Body of pancreas (tissue), 4 donors: ENCODE data around the gene SIGLEC10. TPM values are rescaled to one million over a fixed set of nuclear protein-coding genes. Genes with fewer than 3 reads are reported as not detected.

ENCODE experiments used
- ATAC-seq: fragments of 150-250 bp; one replicate; pipeline ENCODE4 v1.9.1; 2016
- DNase-seq, 4 donors: peaks; one replicate each; pipeline ENCODE4 v3.0.0-alpha.2; 2019
- H3K27ac ChIP-seq, 4 donors: fragments of 200-600 bp; sonication (generic); 1 replicate in 3 of 4; 2 replicates in 1 of 4; pipeline versions ENCODE4 v1.5.1 to v1.6.1; 2016 to 2019; ENCODE audit warnings: mild to moderate bottlenecking in 1 of 4, mixed read lengths in 1 of 4, moderate library complexity in 1 of 4
- H3K27me3 ChIP-seq, 2 donors: fragments of 200-600 bp; sonication (generic); one replicate each; pipeline ENCODE4 v1.6.0; 2016; ENCODE audit warnings: mild to moderate bottlenecking in 1 of 2
- H3K36me3 ChIP-seq, 2 donors: fragments of 200-600 bp; sonication (generic); replicated peaks in 1 of 2; 2 replicates each; pipeline ENCODE4 v1.5.1; 2016; ENCODE audit warnings: low read depth in 2 of 2; ENCODE audit not compliant: insufficient read depth in 1 of 2
- H3K4me1 ChIP-seq: fragments of 200-600 bp; sonication (generic); one replicate; pipeline ENCODE4 v1.6.0; 2016
- H3K4me3 ChIP-seq, 2 donors: fragments of 200-600 bp; sonication (generic); 1 replicate in 1 of 2; 2 replicates in 1 of 2; pipeline ENCODE4 v1.5.1; 2016 to 2019
- H3K9me3 ChIP-seq, 3 donors: fragments of 200-600 bp; sonication (generic); 1 replicate in 2 of 3; 2 replicates in 1 of 3; pipeline ENCODE4 v1.5.1; 2016
- CTCF ChIP-seq, 7 experiments: fragments of 450-650 bp in 4 of 7; fragments of 200-600 bp in 3 of 7; sonication (generic) in 3 of 7; IDR thresholded peaks; one replicate each; pipeline ENCODE4 v1.5.1; 2016 to 2019; ENCODE audit warnings: antibody characterized with exemption in 7 of 7
- POLR2A ChIP-seq, 3 donors: fragments of 450-650 bp; IDR thresholded peaks; one replicate each; pipeline ENCODE4 v1.6.1; 2016; ENCODE audit warnings: antibody characterized with exemption in 3 of 3, mild to moderate bottlenecking in 2 of 3
- WGBS, 2 donors: methylation state at CpG; one replicate each; pipeline ENCODE4 v1.1.5; 2017; 5-methylcytosine and 5-hydroxymethylcytosine counted together
- intact Hi-C: fragments of 100-400 bp; cut with DNase I; formaldehyde crosslinking; loops from one replicate; pipeline ENCODE4 v1.15.1; 2023
- total RNA-seq, 2 donors: library from RNA; depleted of rRNA; stranded (reverse); fragments of >200 nt; gene quantifications; one replicate each; pipeline ENCODE4 v1.1.0, GENCODE V29; 2016

The SIGLEC10 gene
- total RNA-seq, 2 donors from 2014 or later = 2.0 to 3.9 TPM

- Histone ChIP-seq H3K4me3 (no peak overlapping the region), H3K4me1 (peaks cover 10% of the 10 kb centered on the region), H3K27ac (peak overlapping the region in 3 of 4 donors; percentile 59 to 63 (median 60)), H3K9me3 (no peaks in the 10 kb centered on the region), H3K36me3 (no peaks in the 10 kb centered on the region), H3K27me3 (no peaks in the 10 kb centered on the region)
- no peak for TF ChIP-seq POLR2A (IDR thresholded peaks at IDR 0.05)
- TF ChIP-seq CTCF (IDR thresholded peaks at IDR 0.05) = peak in 1 of 7 experiments; percentile 15
- peak; percentile 100 for ATAC-seq
- 2 to 8% methylated on average over 15 to 45 of the region's 45 CpGs for whole genome bisulfite sequencing, 2 donors
- intact Hi-C loops = loop anchor here (10.0 kb wide), 1 partner anchor 49 kb away; the partner anchor contains the start of gene VSIG10L
- peak; percentile 91 to 97 (median 95) for DNase-seq
Observed at GRCh38 chr19:51394050-51394836, 23.2 kb downstream of the SIGLEC10 start.

GRCh38 chr19:51392701-51393100 lies 24.7 kb downstream of the SIGLEC10 start:
- Histone ChIP-seq H3K27ac (no peak overlapping the region), H3K27me3 (no peaks in the 10 kb centered on the region), H3K4me1 (peaks cover 10% of the 10 kb centered on the region), H3K4me3 (no peak overlapping the region), H3K9me3 (no peaks in the 10 kb centered on the region), H3K36me3 (no peaks in the 10 kb centered on the region)
- WGBS, 2 donors = 68 to 77% methylated on average over 1 of the region's 1 CpG
- TF ChIP-seq CTCF (IDR thresholded peaks at IDR 0.05) (no peak), POLR2A (IDR thresholded peaks at IDR 0.05) (no peak)
- no peak for DNase-seq
- intact Hi-C loops = loop anchor here (10.0 kb wide), 1 partner anchor 48 kb away; the partner anchor contains the start of gene VSIG10L
- ATAC-seq = no peak

DNA sequence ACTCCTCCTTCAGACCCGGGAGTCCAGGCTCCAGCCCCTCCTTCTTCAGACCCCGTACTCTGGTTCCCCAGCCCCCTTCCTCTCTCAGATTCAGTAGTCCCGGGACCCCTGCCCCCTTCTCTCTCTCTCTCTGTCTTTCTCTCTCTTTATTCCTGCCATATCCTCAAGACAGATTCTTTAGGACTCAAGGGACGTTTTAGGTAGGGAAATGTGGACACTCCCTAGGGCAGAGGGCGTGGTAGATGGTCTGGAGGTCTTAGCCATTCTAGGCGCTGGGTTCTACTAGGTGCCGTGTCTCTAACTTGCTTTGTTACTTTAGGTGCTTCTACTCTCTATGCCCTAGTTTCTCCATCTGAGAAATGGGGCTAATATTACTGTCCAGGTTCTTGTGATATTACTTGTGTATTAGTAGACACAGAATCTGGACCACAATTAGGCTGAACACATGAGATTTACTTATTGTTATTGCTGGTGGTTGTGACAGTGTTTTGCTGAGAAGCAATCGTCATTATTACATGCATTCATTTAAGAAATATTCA lies 26.3 kb downstream of the SIGLEC10 start:
- ATAC-seq (no peak), DNase-seq (no peak)
- H3K9me3 ChIP-seq = no peaks in the 10 kb centered on the region
- no peaks in the 10 kb centered on the region for H3K36me3 ChIP-seq
- no peak overlapping the region for H3K27ac ChIP-seq
- H3K4me3 ChIP-seq = no peak overlapping the region
- no peak for TF ChIP-seq CTCF (IDR thresholded peaks at IDR 0.05)
- no peak for TF ChIP-seq POLR2A (IDR thresholded peaks at IDR 0.05)
- H3K27me3 ChIP-seq = no peaks in the 10 kb centered on the region
- peaks cover 10% of the 10 kb centered on the region for H3K4me1 ChIP-seq
- intact Hi-C loops = loop anchor here (10.0 kb wide), 1 partner anchor 46 kb away; the partner anchor contains the start of gene VSIG10L
- 51 to 55% methylated on average over 8 of the region's 8 CpGs for WGBS, 2 donors

GRCh38 chr19:51389143-51389542 lies 28.3 kb downstream of the SIGLEC10 start:
- Histone ChIP-seq H3K4me1 (peaks cover 4% of the 10 kb centered on the region), H3K9me3 (no peaks in the 10 kb centered on the region), H3K27ac (no peak overlapping the region), H3K4me3 (no peak overlapping the region), H3K36me3 (no peaks in the 10 kb centered on the region), H3K27me3 (no peaks in the 10 kb centered on the region)
- no peak for DNase-seq
- 59 to 77% methylated on average over 4 to 13 of the region's 14 CpGs for WGBS, 2 donors
- intact Hi-C loops = no loop called here
- TF ChIP-seq CTCF (IDR thresholded peaks at IDR 0.05) (no peak), POLR2A (IDR thresholded peaks at IDR 0.05) (no peak)
- ATAC-seq = no peak
